GM11168 (cell line): ENCODE data around the gene LTB4R.

ENCODE experiments used
- in situ Hi-C: fragments of 300-500 bp; cut with MboI; formaldehyde crosslinking; loops from one replicate; pipeline ENCODE4 v1.12.0; 2022; ENCODE audit warnings: low sequenced_read_pairs; ENCODE audit not compliant: unreplicated experiment

LTB4R gene

DNA sequence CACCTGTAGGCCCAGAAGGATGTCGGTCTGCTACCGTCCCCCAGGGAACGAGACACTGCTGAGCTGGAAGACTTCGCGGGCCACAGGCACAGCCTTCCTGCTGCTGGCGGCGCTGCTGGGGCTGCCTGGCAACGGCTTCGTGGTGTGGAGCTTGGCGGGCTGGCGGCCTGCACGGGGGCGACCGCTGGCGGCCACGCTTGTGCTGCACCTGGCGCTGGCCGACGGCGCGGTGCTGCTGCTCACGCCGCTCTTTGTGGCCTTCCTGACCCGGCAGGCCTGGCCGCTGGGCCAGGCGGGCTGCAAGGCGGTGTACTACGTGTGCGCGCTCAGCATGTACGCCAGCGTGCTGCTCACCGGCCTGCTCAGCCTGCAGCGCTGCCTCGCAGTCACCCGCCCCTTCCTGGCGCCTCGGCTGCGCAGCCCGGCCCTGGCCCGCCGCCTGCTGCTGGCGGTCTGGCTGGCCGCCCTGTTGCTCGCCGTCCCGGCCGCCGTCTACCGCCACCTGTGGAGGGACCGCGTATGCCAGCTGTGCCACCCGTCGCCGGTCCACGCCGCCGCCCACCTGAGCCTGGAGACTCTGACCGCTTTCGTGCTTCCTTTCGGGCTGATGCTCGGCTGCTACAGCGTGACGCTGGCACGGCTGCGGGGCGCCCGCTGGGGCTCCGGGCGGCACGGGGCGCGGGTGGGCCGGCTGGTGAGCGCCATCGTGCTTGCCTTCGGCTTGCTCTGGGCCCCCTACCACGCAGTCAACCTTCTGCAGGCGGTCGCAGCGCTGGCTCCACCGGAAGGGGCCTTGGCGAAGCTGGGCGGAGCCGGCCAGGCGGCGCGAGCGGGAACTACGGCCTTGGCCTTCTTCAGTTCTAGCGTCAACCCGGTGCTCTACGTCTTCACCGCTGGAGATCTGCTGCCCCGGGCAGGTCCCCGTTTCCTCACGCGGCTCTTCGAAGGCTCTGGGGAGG, at the start of gene LTB4R:
LTB4R (plus strand) TSS at position 857 of the 959 bp plus-strand sequence. CDS start 4,150 bp downstream, outside the sequence.
- in situ Hi-C loops = no loop called here

DNA sequence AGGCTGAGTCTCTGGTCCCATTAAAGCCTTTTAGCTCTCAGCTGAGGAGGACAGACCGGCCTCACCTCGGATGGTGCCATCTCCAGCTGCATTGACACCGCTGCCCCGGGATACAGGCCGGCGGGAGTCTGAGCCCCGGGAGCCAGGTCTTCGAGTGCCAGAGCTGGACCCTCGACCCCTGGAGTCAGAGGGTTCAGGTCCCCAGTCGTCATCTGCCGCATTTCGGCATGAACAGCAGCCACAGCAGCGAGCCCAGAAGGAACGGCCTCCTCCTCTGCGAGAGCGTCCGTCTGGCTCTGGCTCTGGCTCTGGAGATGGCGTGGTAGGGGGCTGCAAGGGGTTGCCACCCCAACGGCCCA, 49.4 kb upstream of the LTB4R start:
- in situ Hi-C loops = no loop called here

- in situ Hi-C loops = no loop called here
Observed at GRCh38 chr14:24262821-24263733, 48.2 kb upstream of the LTB4R start, which contains the start of gene TGM1. Gene TGM1, minus strand, starts transcription at chr14:24263177. Its CDS starts 825 bp downstream, at chr14:24262352.

DNA sequence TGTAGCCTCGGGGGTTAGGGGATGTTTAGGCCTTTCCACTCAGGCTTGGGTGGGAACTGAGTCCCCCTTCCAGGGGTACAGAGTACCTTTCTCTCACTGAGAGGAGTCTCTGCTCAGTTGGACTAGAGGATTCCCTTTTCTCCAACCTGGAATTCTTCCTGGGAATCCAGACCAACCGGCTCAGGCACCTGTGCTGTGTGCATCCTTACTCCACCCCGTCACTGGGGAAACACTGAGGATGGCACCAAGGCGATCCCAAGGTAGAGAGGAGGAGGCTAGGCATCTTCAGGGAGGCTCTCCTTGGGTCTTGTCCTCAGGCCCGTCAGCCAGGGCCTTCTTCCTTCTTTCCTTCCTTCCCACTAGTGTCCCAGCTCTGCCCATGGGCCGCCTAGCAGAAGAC, 47.5 kb upstream of the LTB4R start:
- in situ Hi-C loops = no loop called here

DNA sequence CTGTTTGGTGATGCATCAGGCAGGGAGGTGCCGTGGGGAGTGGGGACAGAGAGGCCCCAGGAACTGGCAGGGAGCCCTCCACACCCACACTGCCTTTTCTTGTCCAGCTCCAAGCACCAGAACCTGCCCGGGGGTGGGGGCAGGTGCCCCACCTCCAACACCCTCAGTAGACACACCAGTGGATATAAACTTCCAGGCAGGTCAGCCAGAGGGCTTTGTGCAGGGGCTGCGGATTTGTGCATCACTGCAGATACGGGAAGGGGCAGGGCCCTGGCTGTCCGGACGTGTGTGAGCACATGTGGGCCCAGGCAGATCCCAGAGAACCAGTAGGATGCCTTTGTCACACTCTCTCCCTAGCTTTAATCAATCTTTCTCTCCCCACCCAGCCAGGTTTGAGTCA, 47.0 kb upstream of the LTB4R start:
- in situ Hi-C loops = no loop called here

- in situ Hi-C loops = no loop called here
Observed at GRCh38 chr14:24266344-24267244, 44.7 kb upstream of the LTB4R start.

DNA sequence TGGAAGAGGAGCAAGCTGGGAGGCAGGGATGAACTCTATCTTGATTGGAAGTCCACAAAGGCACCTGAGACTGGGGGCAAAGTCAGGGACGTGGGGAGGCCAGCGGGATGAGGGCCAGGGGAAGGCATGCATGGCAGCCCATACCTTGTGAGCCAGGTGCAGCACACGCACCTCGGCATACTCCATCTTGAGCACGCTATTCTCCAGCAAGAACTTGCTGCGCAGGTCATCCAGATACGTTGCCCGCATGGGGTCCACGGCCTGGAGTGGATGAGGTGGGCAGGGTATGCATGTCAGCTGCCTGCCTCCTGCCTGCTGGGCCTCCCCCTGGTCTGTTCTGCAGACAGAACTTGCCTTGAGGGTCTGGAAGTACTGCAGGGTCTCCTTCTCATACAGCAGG, 43.8 kb upstream of the LTB4R start:
- in situ Hi-C loops = no loop called here

DNA sequence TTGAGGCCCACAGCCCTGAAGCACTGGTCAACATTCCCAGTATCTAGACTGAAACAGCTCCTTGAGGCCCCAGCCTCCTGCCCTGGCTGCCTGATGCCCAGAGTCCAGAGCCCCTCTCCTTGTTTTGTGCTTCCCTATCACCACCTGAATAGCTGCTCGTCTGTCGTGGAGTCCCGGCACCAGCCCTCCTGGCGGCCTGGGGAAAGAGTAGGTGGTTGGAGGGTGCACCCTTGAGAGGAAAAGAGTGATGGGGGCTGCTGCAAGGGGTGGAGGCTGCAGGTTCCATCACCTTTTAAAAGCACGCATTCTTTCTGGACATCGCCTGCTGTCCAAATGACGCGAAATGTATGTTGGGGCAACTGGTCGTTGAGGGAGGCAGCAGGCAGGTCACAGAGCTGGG, 43.1 kb upstream of the LTB4R start:
- in situ Hi-C loops = no loop called here

DNA sequence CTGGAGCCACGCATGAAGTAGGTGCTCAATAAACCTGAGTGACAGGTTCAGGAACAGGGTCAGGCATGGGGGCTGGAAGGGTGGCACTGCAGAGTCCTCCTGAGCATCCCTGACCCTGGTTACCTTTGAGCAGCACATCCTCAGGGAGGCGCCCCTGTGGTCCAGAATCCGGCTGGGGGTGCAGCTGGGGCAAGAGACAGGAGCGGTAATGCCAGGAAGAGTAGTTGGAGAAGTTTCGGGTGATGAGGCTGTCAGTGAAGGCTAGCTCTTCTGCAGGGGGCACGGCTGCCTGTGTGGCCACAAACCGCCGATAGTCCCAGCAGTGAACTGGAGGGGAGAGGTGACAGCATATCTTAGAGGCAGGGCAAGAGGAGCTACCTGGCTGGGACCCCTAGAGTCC, 41.9 kb upstream of the LTB4R start:
- in situ Hi-C loops = no loop called here

GRCh38 chr14:24269910-24270536, 41.3 kb upstream of the LTB4R start:
- in situ Hi-C loops = no loop called here

GRCh38 chr14:24270537-24271133, 40.7 kb upstream of the LTB4R start:
- in situ Hi-C loops = no loop called here

- in situ Hi-C loops = no loop called here
Observed at GRCh38 chr14:24271134-24271833, 40.0 kb upstream of the LTB4R start, which contains the start of gene RABGGTA. Gene RABGGTA, minus strand, starts transcription at chr14:24271597. Its CDS starts 482 bp downstream, at chr14:24271115.

DNA sequence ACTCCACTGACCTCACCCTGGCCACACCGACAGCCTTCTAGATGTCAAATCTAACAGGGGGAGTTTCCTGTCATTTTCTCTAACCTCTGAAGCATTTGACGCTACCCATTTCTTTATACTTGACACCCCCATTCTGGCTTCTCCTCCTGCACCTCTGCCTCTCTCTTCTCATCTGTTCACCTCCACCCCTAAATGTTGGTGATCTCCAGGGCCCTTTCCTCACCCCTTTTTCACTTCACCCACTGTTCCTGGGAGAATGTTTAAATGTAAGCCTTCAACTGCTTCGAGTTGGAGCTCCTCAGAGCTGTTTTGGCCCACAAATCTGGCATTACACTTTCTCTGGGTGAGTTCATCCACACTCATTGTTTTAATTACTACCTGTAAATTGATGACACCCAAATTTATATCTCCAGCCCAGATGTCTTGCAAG, 39.5 kb upstream of the LTB4R start:
- in situ Hi-C loops = no loop called here

DNA sequence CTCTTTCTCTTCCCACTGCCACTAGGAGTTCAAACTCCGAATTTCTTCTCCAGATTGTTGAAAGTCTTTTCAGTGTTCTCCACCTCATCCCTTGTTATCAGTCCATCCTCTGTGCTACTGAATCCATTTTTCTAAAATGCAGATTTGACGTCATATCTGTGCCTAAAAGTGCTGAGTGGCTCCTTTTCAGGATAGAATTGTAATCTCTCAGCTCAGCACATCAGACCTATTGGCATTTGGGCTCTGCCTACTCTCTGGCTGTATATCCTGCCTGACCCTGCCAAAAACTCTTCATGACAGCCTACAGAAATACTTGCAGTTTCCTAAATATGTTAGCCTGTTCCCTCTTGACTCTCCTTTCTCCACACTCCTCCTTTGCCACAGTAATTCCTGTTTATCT, 38.8 kb upstream of the LTB4R start:
- in situ Hi-C loops = no loop called here

DNA sequence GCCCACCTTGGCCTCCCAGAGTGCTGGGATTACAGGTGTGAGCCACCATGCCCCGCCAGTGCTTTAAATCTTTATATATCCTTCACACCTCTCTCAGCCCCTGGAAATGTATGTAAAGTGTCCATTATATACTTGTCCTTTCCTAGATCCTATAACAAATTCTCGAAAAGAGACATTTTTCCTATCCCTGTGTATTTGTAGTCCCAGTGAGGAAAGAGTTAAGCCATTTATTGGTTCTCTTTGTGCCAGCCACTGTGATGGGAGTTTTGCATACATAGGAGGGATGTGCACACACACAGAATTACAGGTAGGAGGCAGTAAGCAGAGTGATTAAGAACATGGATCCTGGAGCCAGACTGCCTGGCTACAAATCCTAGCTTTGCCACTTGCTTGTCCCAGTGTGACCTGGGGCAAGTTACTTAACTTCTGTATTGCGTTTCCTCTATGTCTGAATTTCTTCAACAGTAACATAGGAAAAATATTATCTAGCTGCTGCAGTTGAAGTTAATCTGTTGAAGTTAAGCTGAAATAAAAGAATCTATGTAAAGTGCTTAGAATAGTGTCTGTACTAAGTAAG, 37.8 kb upstream of the LTB4R start:
- in situ Hi-C loops = no loop called here

GRCh38 chr14:24274101-24274543, 37.2 kb upstream of the LTB4R start:
- in situ Hi-C loops = no loop called here

DNA sequence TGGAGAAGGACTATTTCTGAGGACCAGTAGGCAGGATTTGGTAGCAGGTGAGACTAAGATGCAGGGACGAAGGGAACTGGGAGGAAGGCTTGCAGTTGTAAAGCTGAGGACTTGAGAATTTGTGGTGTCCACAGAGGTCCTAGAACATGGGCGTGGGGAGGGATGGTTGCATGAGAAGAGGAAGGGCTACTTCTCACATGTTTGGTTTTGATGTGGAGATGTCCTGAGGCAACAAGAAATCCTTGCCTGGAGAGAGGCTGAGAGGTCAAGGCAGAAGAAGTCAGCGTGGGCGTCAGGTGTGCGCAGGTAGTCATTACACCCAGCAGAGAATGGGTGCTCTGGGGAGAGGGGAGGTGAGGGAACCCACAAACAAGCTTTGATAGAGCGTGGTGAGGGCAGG, 34.2 kb upstream of the LTB4R start:
- in situ Hi-C loops = no loop called here
